Measurements from ENCODE around the gene MARCHF6.

Gene MARCHF6

GRCh38 chr5:10360686-10361085 lies 7.2 kb downstream of the MARCHF6 start:
- peak overlapping the region; percentile 24 for H3K27ac ChIP-seq
- peaks cover 6% of the 10 kb centered on the region for H3K36me3 ChIP-seq
- H3K27me3 ChIP-seq = no peaks in the 10 kb centered on the region
- H3K4me1 ChIP-seq (ENCODE audit: control insufficient read depth in 1 of 2, insufficient read depth in 1 of 2, low read depth in 1 of 2, low read length in 1 of 2) = peaks cover 14 to 29% of the 10 kb centered on the region in 2 experiments
- H3K4me3 ChIP-seq (ENCODE audit: low read depth in 1 of 2, low read length in 1 of 2) = no peak overlapping the region
- H3K9me3 ChIP-seq = no peaks in the 10 kb centered on the region
- no peak for TF ChIP-seq CTCF (IDR thresholded peaks at IDR 0.05)

DNA sequence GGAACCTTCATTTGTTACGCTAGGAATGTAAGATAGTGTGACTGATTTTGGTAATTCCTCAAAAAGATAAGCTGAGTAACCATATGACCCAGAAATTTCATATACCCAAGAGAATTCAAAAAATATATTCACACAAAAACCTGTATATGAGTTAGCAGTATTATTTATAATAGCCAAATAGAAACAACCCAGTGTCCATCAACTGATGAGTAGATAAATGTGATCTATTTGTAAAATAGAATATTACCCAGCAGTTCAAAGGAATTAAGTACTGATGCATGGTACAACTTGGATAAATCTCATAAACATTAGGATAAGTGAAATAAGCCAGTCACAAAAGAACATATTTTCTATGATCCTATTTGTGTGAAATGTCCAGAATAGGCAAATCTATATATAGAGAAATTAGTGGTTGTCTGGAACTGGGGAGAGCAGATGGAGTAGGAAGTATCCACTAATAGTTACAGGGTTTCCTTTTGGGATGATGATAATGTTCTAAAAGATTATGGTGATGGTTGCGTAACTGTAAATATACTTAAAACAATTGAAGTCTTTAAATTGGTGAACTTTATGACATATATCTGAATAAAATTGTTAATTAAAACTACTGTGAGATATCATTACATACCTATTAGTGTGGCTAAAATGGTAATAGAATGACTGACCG lies 10.2 kb downstream of the MARCHF6 start:
- no peak overlapping the region for H3K27ac ChIP-seq
- H3K36me3 ChIP-seq = peaks cover 6% of the 10 kb centered on the region
- H3K27me3 ChIP-seq = no peaks in the 10 kb centered on the region
- H3K9me3 ChIP-seq = no peaks in the 10 kb centered on the region
- peaks cover 14 to 17% of the 10 kb centered on the region in 2 experiments for H3K4me1 ChIP-seq (ENCODE audit: control insufficient read depth in 1 of 2, insufficient read depth in 1 of 2, low read depth in 1 of 2, low read length in 1 of 2)
- no peak overlapping the region for H3K4me3 ChIP-seq (ENCODE audit: low read depth in 1 of 2, low read length in 1 of 2)
- TF ChIP-seq CTCF (IDR thresholded peaks at IDR 0.05) = no peak

GRCh38 chr5:10364186-10364689 lies 10.7 kb downstream of the MARCHF6 start:
- peaks cover 9 to 18% of the 10 kb centered on the region in 2 experiments for H3K4me1 ChIP-seq (ENCODE audit: control insufficient read depth in 1 of 2, insufficient read depth in 1 of 2, low read depth in 1 of 2, low read length in 1 of 2)

GRCh38 chr5:10365782-10366181 lies 12.3 kb downstream of the MARCHF6 start:
- no peaks in the 10 kb centered on the region for H3K27me3 ChIP-seq
- H3K36me3 ChIP-seq = peaks cover 6% of the 10 kb centered on the region
- H3K4me1 ChIP-seq (ENCODE audit: control insufficient read depth in 1 of 2, insufficient read depth in 1 of 2, low read depth in 1 of 2, low read length in 1 of 2) = peaks cover 5 to 12% of the 10 kb centered on the region in 2 experiments
- no peak overlapping the region for H3K4me3 ChIP-seq (ENCODE audit: low read depth in 1 of 2, low read length in 1 of 2)
- no peak for TF ChIP-seq CTCF (IDR thresholded peaks at IDR 0.05)
- H3K27ac ChIP-seq = no peak overlapping the region
- no peaks in the 10 kb centered on the region for H3K9me3 ChIP-seq

More at GRCh38 chr5:10364186-10364689, 10.7 kb downstream of the MARCHF6 start:
- Histone ChIP-seq H3K9me3 (no peaks in the 10 kb centered on the region), H3K36me3 (peaks cover 6% of the 10 kb centered on the region), H3K4me3 (ENCODE audit: low read depth in 1 of 2, low read length in 1 of 2) (no peak overlapping the region), H3K27me3 (no peaks in the 10 kb centered on the region), H3K27ac (no peak overlapping the region)
- no peak for TF ChIP-seq CTCF (IDR thresholded peaks at IDR 0.05)

GRCh38 chr5:10366310-10367272 lies 13.1 kb downstream of the MARCHF6 start:
- no peaks in the 10 kb centered on the region for H3K9me3 ChIP-seq
- H3K4me3 ChIP-seq (ENCODE audit: low read depth in 1 of 2, low read length in 1 of 2) = no peak overlapping the region
- TF ChIP-seq CTCF (IDR thresholded peaks at IDR 0.05) = no peak
- peaks cover 6% of the 10 kb centered on the region for H3K36me3 ChIP-seq
- no peaks in the 10 kb centered on the region for H3K27me3 ChIP-seq
- no peak overlapping the region for H3K27ac ChIP-seq
- H3K4me1 ChIP-seq (ENCODE audit: control insufficient read depth in 1 of 2, insufficient read depth in 1 of 2, low read depth in 1 of 2, low read length in 1 of 2) = peaks cover 5 to 10% of the 10 kb centered on the region in 2 experiments

Data from neutrophil (primary cell).